IPS-15b (cell line): ENCODE measurements around the gene TXN.
"Not testable (repeated sequence)": the region's sequence is repeated elsewhere in the genome, so short reads cannot be mapped to it uniquely, and the experiment has no call there.

Source experiments
- H3K27me3 ChIP-seq: one replicate; pipeline ENCODE4 v1.6.1; 2013; ENCODE audit warnings: low read length; ENCODE audit not compliant: control insufficient read depth, insufficient read depth
- H3K36me3 ChIP-seq: one replicate; pipeline ENCODE4 v1.6.1; 2013; ENCODE audit warnings: low read length; ENCODE audit not compliant: control insufficient read depth, insufficient read depth
- H3K4me1 ChIP-seq: one replicate; pipeline ENCODE4 v1.6.1; 2013; ENCODE audit warnings: mild to moderate bottlenecking, low read length; ENCODE audit not compliant: control insufficient read depth, insufficient read depth
- H3K4me3 ChIP-seq: one replicate; pipeline ENCODE4 v1.5.1; 2013; ENCODE audit warnings: low read depth, low read length
- H3K9ac ChIP-seq: one replicate; pipeline ENCODE4 v1.6.1; 2013; ENCODE audit warnings: low read depth, mild to moderate bottlenecking, low read length
- H3K9me3 ChIP-seq: one replicate; pipeline ENCODE4 v1.6.1; 2013; ENCODE audit warnings: mild to moderate bottlenecking, low read length; ENCODE audit not compliant: control insufficient read depth, insufficient read depth

Gene TXN

DNA sequence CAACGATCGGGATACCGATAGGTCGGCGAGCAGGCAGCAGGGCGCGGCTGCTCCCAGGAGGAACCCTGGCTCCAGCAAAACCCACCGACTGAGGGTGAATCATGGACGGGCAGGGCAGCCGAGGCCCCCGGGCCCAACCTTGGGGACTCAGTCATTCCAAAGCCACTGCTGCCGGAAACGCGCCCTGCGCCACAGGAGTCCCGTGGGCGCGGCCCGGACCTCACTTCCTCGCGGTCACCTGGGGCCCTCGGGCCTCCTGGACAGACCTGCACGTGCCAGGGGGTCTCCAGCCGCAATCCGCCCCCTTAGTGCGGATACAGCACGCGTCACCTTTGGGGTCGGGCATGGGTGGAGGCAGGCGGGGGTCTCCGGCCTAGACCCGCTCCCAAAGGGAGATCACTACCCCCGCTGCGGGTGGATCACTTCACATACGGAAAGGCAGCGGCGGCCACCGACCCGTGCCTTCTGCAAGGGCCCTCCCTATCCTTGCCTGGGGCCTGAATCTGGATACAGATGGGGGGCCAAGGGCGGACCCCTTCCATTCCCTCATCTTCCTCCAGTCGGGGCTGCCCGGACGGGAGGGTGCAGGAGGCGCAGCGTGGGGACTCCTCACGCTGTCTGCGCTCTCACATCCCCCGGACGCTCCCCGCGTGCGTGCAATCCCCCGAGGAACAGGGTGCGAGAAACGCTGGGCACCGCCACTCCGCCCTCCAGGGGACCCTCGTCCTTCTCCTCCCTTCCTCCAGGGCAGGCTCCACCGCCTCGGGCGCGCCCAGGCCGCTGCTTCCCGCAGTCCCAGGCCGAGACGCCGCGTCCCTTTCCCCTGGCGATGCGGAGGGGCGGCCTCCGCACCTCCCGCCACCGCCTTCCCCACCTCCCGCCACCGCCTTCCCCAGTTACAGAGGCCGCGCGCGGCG, 586 bp downstream of the TXN start:
- Histone ChIP-seq H3K27me3 (no peaks in the 10 kb centered on the region), H3K36me3 (no peaks in the 10 kb centered on the region), H3K9me3 (no peaks in the 10 kb centered on the region), H3K4me1 (peaks cover 10% of the 10 kb centered on the region), H3K4me3 (peak overlapping the region; percentile 89), H3K9ac (peak overlapping the region; percentile 93)

DNA sequence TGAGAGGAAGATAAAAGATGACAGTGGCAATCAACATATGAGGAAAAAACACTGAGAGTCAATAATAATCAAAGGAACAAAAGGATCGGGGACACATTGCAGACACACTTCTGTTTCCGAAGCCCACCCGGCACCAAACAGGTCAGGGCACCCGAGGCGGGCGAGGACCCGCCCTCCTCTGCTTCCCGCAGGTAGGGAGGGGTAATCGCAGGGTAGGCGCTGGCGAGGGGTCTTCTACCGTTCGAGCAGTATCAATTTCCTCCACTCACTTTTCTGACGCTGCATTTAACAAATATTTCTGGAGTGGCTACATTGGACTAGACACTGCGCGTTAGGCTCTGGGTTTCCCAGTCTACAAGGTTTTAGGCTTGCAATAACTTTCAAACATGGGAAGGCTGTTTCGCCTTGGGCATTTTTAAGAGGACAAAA, 1.3 kb downstream of the TXN start:
- Histone ChIP-seq H3K27me3 (no peaks in the 10 kb centered on the region), H3K36me3 (peaks cover under 1% of the 10 kb centered on the region), H3K4me1 (peaks cover 10% of the 10 kb centered on the region), H3K4me3 (peak overlapping the region; percentile 89), H3K9ac (peak overlapping the region; percentile 93), H3K9me3 (no peaks in the 10 kb centered on the region)

DNA sequence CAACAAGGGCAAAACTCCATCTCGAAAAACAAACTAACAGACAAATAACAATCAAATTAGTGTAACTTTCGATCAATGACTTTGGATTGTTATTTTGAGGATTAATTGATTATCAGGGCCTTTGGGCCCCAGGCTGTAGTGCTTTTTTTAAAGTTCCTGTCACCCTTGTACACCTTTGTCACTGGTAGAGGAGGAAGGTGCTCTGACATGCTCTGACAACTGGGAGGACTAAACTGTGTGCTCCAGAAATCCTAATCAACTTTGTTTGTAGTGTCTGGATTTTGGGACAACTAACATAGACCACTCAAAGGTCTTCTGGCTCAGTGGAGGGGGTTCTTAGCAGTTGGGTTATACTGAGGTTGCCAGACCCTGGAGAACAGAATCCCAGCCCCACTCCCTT, 1.8 kb downstream of the TXN start:
- Histone ChIP-seq H3K9ac (no peak overlapping the region), H3K27me3 (no peaks in the 10 kb centered on the region), H3K9me3 (no peaks in the 10 kb centered on the region), H3K4me3 (peak overlapping the region; percentile 89), H3K4me1 (peaks cover 10% of the 10 kb centered on the region), H3K36me3 (peaks cover 6% of the 10 kb centered on the region)

DNA sequence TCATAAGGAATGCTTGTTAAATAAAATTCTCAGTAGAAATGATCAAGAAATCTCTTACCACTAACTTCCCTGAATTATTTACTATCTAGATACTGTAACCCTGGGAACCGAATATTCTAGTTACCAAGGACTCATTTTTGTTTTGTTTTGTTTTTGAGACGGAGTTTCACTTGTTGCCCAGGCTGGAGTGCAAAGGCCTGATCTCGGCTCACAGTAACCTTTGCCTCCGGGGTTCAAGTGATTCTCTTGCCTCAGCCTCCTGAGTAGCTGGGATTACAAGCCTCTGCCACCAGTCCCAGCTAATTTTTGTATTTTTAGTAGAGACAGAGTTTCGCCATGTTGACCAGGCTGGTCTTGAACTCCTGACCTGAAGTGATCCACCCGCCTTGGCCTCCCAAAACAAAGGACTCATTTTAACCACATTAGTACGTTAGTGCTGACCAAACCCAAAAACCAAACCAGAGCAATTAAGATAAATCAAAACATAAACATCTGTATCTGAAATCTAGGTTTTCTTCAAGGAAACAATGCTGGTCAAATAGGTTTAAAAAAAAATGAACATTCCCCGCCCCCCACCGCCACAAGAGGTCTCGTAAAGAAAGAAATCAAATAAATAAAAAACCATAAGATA, 3.7 kb downstream of the TXN start:
- Histone ChIP-seq H3K9ac (no peak overlapping the region), H3K36me3 (peaks cover 9% of the 10 kb centered on the region), H3K4me1 (peaks cover 6% of the 10 kb centered on the region), H3K27me3 (no peaks in the 10 kb centered on the region), H3K9me3 (no peaks in the 10 kb centered on the region), H3K4me3 (no peak overlapping the region)

DNA sequence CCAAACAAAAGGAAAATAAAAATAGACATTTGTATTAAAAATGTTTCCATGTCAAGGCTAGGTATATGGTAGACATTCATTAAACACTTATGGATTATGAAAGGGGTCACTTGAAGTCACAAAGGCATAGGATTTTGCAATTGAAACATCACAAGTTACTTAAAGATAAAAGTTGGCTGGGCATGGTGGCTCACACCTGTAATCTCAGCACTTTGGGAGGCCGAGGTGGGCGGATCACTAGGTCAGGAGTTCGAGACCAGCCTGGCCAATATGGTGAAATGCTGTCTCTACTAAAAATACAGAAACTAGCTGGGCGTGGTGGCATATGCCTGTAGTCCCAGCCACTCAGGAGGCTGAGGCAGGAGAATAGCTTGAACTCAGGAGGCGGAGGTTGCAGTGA, 4.5 kb downstream of the TXN start:
- H3K4me3 ChIP-seq, H3K9me3 ChIP-seq, H3K4me1 ChIP-seq, H3K9ac ChIP-seq, H3K27me3 ChIP-seq, H3K36me3 ChIP-seq: not testable (repeated sequence)

DNA sequence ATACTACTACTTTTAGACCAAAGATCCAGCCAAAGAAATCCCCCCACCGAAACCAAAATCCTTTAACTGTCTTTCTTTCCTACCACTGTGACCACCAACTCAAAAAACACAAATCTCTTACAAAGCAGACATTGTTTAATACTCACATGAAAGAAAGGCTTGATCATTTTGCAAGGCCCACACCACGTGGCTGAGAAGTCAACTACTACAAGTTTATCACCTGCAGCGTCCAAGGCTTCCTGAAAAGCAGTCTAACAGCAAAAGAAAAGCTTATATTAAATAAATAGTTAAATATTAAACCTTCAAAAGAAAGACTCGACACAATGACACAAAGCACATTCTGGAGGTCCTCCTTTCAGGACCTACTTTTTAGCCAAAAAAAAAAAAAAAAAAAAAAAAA, 5.1 kb downstream of the TXN start:
- Histone ChIP-seq H3K9me3 (no peaks in the 10 kb centered on the region), H3K4me1 (no peaks in the 10 kb centered on the region), H3K9ac (no peak overlapping the region), H3K27me3 (no peaks in the 10 kb centered on the region), H3K4me3 (no peak overlapping the region), H3K36me3 (peaks cover 9% of the 10 kb centered on the region)

DNA sequence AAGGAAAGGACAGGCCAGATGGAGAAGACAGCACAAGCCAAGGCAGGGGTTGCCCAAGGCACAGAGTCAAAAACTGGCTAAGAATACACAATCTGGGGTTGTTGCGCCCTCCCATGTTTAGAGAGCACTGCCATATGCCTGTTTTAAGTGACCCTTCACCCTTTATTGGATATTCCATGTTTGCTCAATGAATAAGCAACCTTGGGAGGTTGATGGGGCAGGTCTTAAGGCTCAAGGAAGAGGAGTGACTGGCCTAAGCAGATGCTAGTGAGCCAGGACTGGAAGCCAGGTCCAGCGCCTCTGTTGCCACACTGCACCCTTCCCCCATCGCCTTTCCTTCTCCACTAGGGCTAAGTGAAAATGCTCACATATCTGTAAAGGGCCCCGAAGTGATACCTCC, 6.7 kb downstream of the TXN start:
- Histone ChIP-seq H3K4me3 (no peak overlapping the region), H3K9ac (peak overlapping the region; percentile 8), H3K36me3 (peaks cover 12% of the 10 kb centered on the region), H3K9me3 (no peaks in the 10 kb centered on the region), H3K27me3 (no peaks in the 10 kb centered on the region), H3K4me1 (no peaks in the 10 kb centered on the region)

DNA sequence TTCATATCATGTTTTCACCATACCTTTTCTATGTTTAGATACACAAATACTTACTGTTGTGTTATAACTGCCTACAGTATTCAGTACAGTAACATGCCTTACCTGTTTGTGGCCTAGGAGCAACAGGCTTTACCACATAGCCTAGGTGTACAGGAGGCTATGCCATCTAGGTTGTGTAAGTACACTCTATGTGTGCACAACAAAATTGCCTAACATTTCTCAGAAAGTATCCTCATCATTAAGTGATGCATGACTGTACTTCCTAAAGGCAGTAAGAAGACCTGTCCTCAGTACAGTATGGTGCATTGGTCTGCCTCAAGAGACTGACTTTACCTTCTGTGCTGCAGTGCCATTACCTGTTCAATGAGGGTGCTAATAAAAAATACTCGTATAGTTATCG, 7.9 kb downstream of the TXN start:
- Histone ChIP-seq H3K36me3 (peaks cover 18% of the 10 kb centered on the region), H3K9ac (no peak overlapping the region), H3K4me3 (no peak overlapping the region), H3K4me1 (no peaks in the 10 kb centered on the region), H3K27me3 (no peaks in the 10 kb centered on the region), H3K9me3 (no peaks in the 10 kb centered on the region)

DNA sequence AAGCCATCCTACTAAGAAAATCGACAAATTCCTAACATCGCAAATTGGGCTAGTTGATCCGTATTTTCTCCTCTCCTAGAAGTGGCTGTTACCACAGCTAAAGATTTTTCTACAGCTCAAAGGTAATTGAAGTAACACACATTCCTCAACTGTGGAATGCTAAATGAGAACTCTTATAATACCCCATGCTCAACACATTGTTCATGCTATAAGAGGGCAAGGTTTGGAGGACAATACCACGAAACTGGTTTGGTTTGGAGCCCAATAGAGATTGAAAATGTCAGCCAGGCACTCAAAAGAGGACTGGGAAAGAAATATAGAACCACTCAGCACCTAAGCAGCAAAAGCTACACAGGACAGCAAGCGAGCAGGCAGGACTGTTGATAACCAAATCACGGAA, 10.1 kb downstream of the TXN start:
- no peak overlapping the region for H3K9ac ChIP-seq
- no peaks in the 10 kb centered on the region for H3K9me3 ChIP-seq
- H3K27me3 ChIP-seq = no peaks in the 10 kb centered on the region
- no peak overlapping the region for H3K4me3 ChIP-seq
- H3K4me1 ChIP-seq = peaks cover 5% of the 10 kb centered on the region
- H3K36me3 ChIP-seq = peaks cover 22% of the 10 kb centered on the region

DNA sequence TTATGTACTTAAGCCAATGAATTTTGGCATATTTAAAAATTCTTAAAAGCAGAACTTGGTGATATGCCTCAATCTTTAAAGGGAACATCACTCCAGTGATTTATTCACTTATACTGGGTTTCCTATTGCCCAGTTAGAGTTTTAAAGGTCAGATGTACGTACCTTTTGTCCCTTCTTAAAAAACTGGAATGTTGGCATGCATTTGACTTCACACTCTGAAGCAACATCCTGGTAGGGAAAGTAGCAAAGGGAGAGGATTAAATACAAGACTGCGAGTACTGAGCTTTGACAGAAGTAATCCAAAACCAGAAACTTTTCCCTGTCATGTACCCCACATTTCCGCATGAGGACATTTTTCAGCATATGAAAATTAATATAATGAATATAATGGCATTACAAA, 11.7 kb downstream of the TXN start:
- Histone ChIP-seq H3K27me3 (no peaks in the 10 kb centered on the region), H3K9me3 (no peaks in the 10 kb centered on the region), H3K9ac (no peak overlapping the region), H3K4me3 (no peak overlapping the region), H3K36me3 (peaks cover 17% of the 10 kb centered on the region), H3K4me1 (peaks cover 5% of the 10 kb centered on the region)

DNA sequence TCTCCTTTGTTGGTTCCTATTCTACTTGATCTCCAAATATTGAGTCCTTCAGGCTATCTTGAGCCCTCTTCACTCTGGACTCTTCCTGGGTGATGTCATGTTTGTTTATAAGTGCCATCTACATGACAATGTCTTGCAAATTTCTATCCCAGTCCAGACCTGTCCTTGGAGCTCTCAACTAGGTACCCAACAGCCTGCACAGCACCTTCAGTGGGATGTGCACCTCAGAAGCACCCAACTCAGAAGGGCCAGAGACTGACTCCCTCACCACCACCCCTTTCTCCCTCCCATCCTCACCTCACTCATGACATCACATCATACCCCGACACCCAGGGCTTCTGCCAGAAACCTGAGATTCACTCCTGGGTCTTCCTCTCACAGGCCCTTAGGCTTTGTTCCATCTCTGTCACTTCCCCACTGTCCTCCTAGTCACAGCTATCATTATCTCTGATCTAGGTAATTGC, 14.4 kb downstream of the TXN start:
- Histone ChIP-seq H3K27me3 (no peaks in the 10 kb centered on the region), H3K4me1 (peaks cover 5% of the 10 kb centered on the region), H3K9me3 (no peaks in the 10 kb centered on the region), H3K4me3 (no peak overlapping the region), H3K36me3 (peaks cover 13% of the 10 kb centered on the region), H3K9ac (no peak overlapping the region)
